ENCODE data around the gene RAPGEF4.

- TF ChIP-seq, protein P1, sequence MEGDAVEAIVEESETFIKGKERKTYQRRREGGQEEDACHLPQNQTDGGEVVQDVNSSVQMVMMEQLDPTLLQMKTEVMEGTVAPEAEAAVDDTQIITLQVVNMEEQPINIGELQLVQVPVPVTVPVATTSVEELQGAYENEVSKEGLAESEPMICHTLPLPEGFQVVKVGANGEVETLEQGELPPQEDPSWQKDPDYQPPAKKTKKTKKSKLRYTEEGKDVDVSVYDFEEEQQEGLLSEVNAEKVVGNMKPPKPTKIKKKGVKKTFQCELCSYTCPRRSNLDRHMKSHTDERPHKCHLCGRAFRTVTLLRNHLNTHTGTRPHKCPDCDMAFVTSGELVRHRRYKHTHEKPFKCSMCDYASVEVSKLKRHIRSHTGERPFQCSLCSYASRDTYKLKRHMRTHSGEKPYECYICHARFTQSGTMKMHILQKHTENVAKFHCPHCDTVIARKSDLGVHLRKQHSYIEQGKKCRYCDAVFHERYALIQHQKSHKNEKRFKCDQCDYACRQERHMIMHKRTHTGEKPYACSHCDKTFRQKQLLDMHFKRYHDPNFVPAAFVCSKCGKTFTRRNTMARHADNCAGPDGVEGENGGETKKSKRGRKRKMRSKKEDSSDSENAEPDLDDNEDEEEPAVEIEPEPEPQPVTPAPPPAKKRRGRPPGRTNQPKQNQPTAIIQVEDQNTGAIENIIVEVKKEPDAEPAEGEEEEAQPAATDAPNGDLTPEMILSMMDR (IDR thresholded peaks at IDR 0.05): no peak
- TF ChIP-seq EP300 (IDR thresholded peaks at IDR 0.05) (no peak), POLR2A (IDR thresholded peaks at IDR 0.05) (no peak), POLR2AphosphoS5 (IDR thresholded peaks at IDR 0.05) (no peak)
Measured at GRCh38 chr2:173051463-173052215, 316.0 kb downstream of the RAPGEF4 start.

Data from stomach (tissue), 4 donors.